MCF 10A (cell line): ENCODE measurements around the gene GPRC5C. TPM values are rescaled to one million over a fixed set of nuclear protein-coding genes. Genes with fewer than 3 reads are reported as not detected.
A peak's percentile ranks its signal among the peaks of the same experiment; 100 is the strongest.

Source experiments
- BruUV-seq: library from RNA; stranded (reverse); fragments of 400-500 nt; replicated peaks from 2 replicates; lab custom pipeline; 2021; lab: Mats Ljungman, UMichigan
- CTCF ChIA-PET: fragments of 300-600 bp; sonication (Branson Sonifier 250); formaldehyde crosslinking; extraction: SDS; loops from one replicate; lab custom pipeline; 2021; ENCODE audit warnings: antibody characterized with exemption, inconsistent platforms; lab: Yijun Ruan, JAX
- POLR2A ChIA-PET: fragments of 300-600, 350-650 bp; sonication (Branson Sonifier 250); formaldehyde crosslinking; extraction: SDS; loops from one replicate; lab custom pipeline; 2020; ENCODE audit warnings: antibody characterized with exemption, inconsistent platforms; lab: Yijun Ruan, JAX
- DNase-seq: peaks from one replicate; pipeline ENCODE4 v3.0.0-alpha.2; 2018; ENCODE audit not compliant: unreplicated experiment
- H3K27ac Mint-ChIP-seq: one replicate; pipeline ENCODE4 v1.8.0; 2022; ENCODE audit warnings: mild to moderate bottlenecking, low read depth, mixed read lengths; ENCODE audit not compliant: unreplicated experiment
- H3K27me3 Mint-ChIP-seq: one replicate; pipeline ENCODE4 v1.8.0; 2022; ENCODE audit warnings: mixed read lengths; ENCODE audit not compliant: insufficient read depth, unreplicated experiment
- H3K36me3 Mint-ChIP-seq: one replicate; pipeline ENCODE4 v1.8.0; 2022; ENCODE audit warnings: mild to moderate bottlenecking, moderate library complexity, mixed read lengths; ENCODE audit not compliant: insufficient read depth, unreplicated experiment
- H3K4me1 Mint-ChIP-seq: one replicate; pipeline ENCODE4 v1.8.0; 2022; ENCODE audit warnings: mixed read lengths; ENCODE audit not compliant: insufficient read depth, unreplicated experiment
- H3K4me3 Mint-ChIP-seq: one replicate; pipeline ENCODE4 v1.8.0; 2022; ENCODE audit warnings: mild to moderate bottlenecking, moderate library complexity, mixed read lengths; ENCODE audit not compliant: unreplicated experiment
- H3K9me3 Mint-ChIP-seq: one replicate; pipeline ENCODE4 v1.8.0; 2022; ENCODE audit warnings: mixed read lengths; ENCODE audit not compliant: unreplicated experiment
- intact Hi-C: fragments of 100-400 bp; cut with micrococcal nuclease; formaldehyde crosslinking; loops from 2 replicates; pipeline ENCODE4 v1.14.1; 2022
- total RNA-seq: library from RNA; stranded (reverse); gene quantifications from 2 replicates; pipeline ENCODE4 v1.2.3, GENCODE V29; 2022
- TF ChIP-seq, protein P1 (sequence below): fragments of 200-600 bp; IDR thresholded peaks from one replicate; pipeline ENCODE4 v1.8.0; 2022; ENCODE audit warnings: antibody characterized with exemption, mild to moderate bottlenecking; ENCODE audit not compliant: unreplicated experiment

GPRC5C gene
- total RNA-seq, 1 experiment from 2014 or later: 17.7 TPM

DNA sequence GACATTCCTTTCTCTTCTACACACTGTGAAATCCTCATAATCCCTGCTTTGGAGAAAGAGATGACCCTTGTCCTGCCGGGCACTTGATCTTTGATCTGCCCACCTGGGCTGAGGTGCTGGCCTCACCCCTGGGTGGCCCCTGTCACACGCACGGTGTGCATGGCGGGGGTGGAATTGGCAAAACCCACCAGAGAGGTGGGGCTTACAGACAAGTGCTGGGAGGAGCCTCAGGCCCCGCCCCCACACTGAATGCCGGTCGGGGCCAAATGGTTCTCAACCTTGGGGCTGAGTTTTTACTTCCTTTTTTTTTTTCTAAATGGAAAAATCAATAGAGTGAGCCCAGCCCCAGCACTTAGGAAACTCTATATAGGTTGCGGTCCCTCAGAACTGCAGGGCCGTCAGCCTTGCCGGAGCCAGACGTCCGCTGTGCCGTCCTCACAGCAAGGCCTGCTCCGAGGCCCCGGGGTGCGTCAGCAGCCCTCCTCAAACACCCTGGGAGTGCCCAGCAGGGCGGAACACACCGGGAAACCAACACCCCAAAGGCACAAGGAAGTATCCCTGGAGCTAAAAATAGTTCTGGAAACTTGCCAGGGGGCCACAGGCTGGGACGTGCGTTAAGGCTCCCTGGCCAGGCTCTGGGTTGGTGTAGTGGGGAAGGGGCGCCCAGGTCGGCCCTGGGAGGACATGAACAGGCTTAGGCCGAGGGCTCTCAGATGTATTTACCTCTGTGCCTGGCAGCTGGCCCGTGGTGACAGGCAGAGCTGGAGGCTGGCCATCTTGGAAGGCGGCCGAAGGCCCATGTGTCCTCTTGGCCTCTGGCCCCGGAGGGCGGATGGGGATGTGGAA is 11.0 kb downstream of the GPRC5C start:
- Mint-ChIP-seq H3K4me1 (peaks cover 39% of the 10 kb centered on the region), H3K27ac (peak overlapping the region; percentile 78), H3K4me3 (peak overlapping the region; percentile 62), H3K9me3 (no peaks in the 10 kb centered on the region), H3K27me3 (no peaks in the 10 kb centered on the region), H3K36me3 (peaks cover 45% of the 10 kb centered on the region)
- POLR2A ChIA-PET: interaction anchor here (0.6 to 2.9 kb wide), 8 partner anchors 8 to 155 kb away, joined by 3 to 43 read pairs (median 8); partner anchors contain the start of gene GPRC5C
- TF ChIP-seq, protein P1, sequence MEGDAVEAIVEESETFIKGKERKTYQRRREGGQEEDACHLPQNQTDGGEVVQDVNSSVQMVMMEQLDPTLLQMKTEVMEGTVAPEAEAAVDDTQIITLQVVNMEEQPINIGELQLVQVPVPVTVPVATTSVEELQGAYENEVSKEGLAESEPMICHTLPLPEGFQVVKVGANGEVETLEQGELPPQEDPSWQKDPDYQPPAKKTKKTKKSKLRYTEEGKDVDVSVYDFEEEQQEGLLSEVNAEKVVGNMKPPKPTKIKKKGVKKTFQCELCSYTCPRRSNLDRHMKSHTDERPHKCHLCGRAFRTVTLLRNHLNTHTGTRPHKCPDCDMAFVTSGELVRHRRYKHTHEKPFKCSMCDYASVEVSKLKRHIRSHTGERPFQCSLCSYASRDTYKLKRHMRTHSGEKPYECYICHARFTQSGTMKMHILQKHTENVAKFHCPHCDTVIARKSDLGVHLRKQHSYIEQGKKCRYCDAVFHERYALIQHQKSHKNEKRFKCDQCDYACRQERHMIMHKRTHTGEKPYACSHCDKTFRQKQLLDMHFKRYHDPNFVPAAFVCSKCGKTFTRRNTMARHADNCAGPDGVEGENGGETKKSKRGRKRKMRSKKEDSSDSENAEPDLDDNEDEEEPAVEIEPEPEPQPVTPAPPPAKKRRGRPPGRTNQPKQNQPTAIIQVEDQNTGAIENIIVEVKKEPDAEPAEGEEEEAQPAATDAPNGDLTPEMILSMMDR: no peak
- CTCF ChIA-PET: interaction anchor here (0.7 to 7.3 kb wide), 5 partner anchors 10 to 63 kb away, joined by 3 to 49 read pairs (median 5); no protein-coding TSS in a partner anchor
- intact Hi-C loops: loop anchor here (1.0 kb wide), 1 partner anchor 11 kb away; no protein-coding TSS in a partner anchor
- DNase-seq: peak; percentile 91
- no TSS peak for BruUV-seq

DNA sequence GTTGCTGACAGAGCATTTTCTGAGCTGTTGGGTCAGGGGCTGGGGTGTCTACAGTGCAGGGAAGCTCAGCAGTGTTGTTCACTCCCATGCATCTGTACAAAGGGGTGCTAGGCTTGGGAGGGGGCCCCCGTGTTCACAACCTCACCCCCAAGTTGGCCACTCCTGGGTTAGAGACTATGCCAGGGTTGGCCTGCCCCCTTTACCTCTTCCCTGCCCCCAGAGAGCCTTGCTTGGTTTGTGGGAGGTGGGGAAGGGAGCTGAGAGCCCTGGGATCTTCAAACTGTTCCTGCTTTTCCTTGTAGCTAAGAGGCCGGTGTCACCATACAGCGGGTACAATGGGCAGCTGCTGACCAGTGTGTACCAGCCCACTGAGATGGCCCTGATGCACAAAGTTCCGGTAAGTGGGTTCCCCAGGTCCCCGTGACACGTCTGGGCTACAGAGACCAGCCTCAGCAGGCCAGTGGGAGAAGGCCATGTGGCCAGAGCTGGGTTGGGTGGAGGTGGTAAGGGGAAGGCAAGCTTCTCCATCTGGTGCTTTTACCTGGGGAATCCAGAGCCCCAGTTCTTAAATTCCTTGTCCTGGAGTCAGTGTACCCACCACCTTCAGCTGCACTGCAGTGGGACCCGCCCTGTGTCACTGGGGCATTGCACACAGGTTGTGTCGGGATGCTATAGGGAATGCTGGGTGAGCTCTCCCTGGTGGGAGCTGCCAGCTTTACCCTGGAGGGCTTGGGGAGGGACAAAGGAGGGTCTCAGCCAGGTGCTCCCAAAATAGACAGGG is 11.8 kb downstream of the GPRC5C start:
- intact Hi-C loops: loop anchor here (1.0 kb wide), 2 partner anchors 11 kb away; partner anchors contain the start of gene GPRC5C
- Mint-ChIP-seq H3K27me3 (no peaks in the 10 kb centered on the region), H3K36me3 (peaks cover 42% of the 10 kb centered on the region), H3K27ac (peak overlapping the region; percentile 78), H3K4me3 (peak overlapping the region; percentile 62), H3K9me3 (no peaks in the 10 kb centered on the region), H3K4me1 (peaks cover 39% of the 10 kb centered on the region)
- POLR2A ChIA-PET: interaction anchor here (0.6 to 2.9 kb wide), 9 partner anchors 9 to 438 kb away, joined by 3 to 43 read pairs (median 5); partner anchors contain the start of gene GPRC5C
- no TSS peak for BruUV-seq
- TF ChIP-seq, protein P1: no peak
- no peak for DNase-seq
- CTCF ChIA-PET: interaction anchor here (0.7 to 7.3 kb wide), 6 partner anchors 10 to 64 kb away, joined by 3 to 49 read pairs (median 4); no protein-coding TSS in a partner anchor

DNA sequence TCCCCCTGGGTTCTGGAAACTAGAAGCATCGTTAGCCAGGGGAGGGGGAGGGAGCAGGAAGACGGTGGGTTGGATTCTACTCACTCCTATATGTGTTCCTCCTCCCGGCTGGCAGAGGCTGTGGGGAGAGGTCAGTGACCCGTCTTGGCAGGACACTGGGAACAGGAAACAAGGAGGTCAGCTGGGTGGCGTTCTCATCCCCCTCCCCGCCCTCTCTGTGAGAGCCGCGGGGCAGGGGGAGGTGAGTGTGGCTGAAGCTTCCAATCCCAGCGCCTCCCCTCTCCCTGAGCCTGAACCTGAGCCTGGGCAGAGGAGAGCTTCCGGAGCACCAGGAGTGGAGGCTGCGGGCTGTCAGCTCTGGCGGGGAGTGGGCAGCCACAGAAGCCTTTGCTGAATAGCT is 12.5 kb downstream of the GPRC5C start:
- DNase-seq: peak; percentile 92
- Mint-ChIP-seq H3K4me3 (peak overlapping the region; percentile 35), H3K27me3 (no peaks in the 10 kb centered on the region), H3K27ac (peak overlapping the region; percentile 49), H3K36me3 (peaks cover 42% of the 10 kb centered on the region), H3K9me3 (no peaks in the 10 kb centered on the region), H3K4me1 (peaks cover 39% of the 10 kb centered on the region)
- intact Hi-C loops: loop anchor here (1.0 kb wide), 1 partner anchor 12 kb away; the partner anchor contains the start of gene GPRC5C
- TF ChIP-seq, protein P1: no peak
- CTCF ChIA-PET: interaction anchor here (0.5 to 7.3 kb wide), 5 partner anchors 13 to 64 kb away, joined by 3 to 49 read pairs (median 3); no protein-coding TSS in a partner anchor
- BruUV-seq: no TSS peak
- POLR2A ChIA-PET: interaction anchor here (1.4 to 2.9 kb wide), 3 partner anchors 9 to 14 kb away, joined by 4 to 43 read pairs (median 28); partner anchors contain the start of gene GPRC5C
